Brain (organoid and tissue), 1 donor: ENCODE results near the gene ABRAXAS1. TPM values are rescaled to one million over a fixed set of nuclear protein-coding genes. Genes with fewer than 3 reads are reported as not detected.

Experiments used
- polyA plus RNA-seq: library from polyadenylated mRNA; stranded (reverse); fragments of 350-450 nt; fragmentation: Illumina TruSeq; extraction: RNeasy Lipid Tissue Mini Kit (QIAGEN cat#74804); gene quantifications from one replicate; pipeline ENCODE4 v1.2.3, GENCODE V29; 2015; ENCODE audit warnings: low read depth, low replicate concordance; ENCODE audit not compliant: insufficient read depth

The ABRAXAS1 gene
- polyA plus RNA-seq, 1 donor from 2014 or later, result 2.3 TPM

Other genes starting within 250 kb of the ABRAXAS1 start
- gene COQ2, start 200.3 kb downstream of the ABRAXAS1 start, polyA plus RNA-seq, result 4.1 TPM
- gene HPSE, start 150.3 kb downstream of the ABRAXAS1 start, polyA plus RNA-seq, result 4.3 TPM
- 4.4 TPM for gene HELQ, start 29.3 kb downstream of the ABRAXAS1 start, polyA plus RNA-seq
- gene MRPS18C, start 29.0 kb downstream of the ABRAXAS1 start, polyA plus RNA-seq, result 27.6 TPM
- gene GPAT3, start 51.0 kb upstream of the ABRAXAS1 start, polyA plus RNA-seq, result 0.36 TPM